GM12878 (cell line): Measurements from ENCODE around the gene SCUBE3. TPM values are rescaled to one million over a fixed set of nuclear protein-coding genes. Genes with fewer than 3 reads are reported as not detected.

Experiments used
- ATAC-seq: fragments of 200-7000 bp; cut with Tn5 transposase; 3 replicates; pipeline ENCODE4 v1.9.1; 2020; ENCODE audit warnings: mild to moderate bottlenecking, moderate library complexity
- BruUV-seq: library from RNA; stranded (reverse); fragments of 400-500 nt; replicated peaks from 2 replicates; lab custom pipeline; 2021; lab: Mats Ljungman, UMichigan
- CTCF ChIA-PET: fragments of 300-600 bp; sonication (Branson Sonifier 250); formaldehyde crosslinking; extraction: SDS; loops from one replicate; lab custom pipeline; 2021; ENCODE audit warnings: inconsistent platforms; lab: Yijun Ruan, JAX
- POLR2A ChIA-PET: fragments of 350-600 bp; formaldehyde crosslinking; extraction: SDS; loops from one replicate; lab custom pipeline; 2021; ENCODE audit warnings: inconsistent platforms; lab: Charles Lee
- RAD21 ChIA-PET: fragments of 300-600 bp; sonication (Branson Sonifier 250); formaldehyde crosslinking; loops from one replicate; lab custom pipeline; 2023; ENCODE audit warnings: antibody characterized with exemption; ENCODE audit not compliant: unreplicated experiment; lab: Charles Lee
- SMC1A ChIA-PET: fragments of 300-600 bp; sonication (Branson Sonifier 250); formaldehyde crosslinking; loops from one replicate; lab custom pipeline; 2023; ENCODE audit not compliant: unreplicated experiment, uncharacterized antibody; lab: Charles Lee
- DNase-seq: peaks from one replicate; pipeline ENCODE4 v3.0.0-alpha.2; 2011; ENCODE audit warnings: low read depth, low spot score
- FAIRE-seq: peaks from 3 replicates; lab custom pipeline; 2011; peaks lifted over from hg19 to GRCh38; lab: Jason Lieb, UNC
- H2AFZ ChIP-seq: 2 replicates; pipeline ENCODE4 v1.6.0; 2011; ENCODE audit warnings: low read depth, low read length, control low read depth; ENCODE audit not compliant: control insufficient read depth
- H3K27ac ChIP-seq: 2 replicates; pipeline ENCODE4 v1.5.1; 2011; ENCODE audit warnings: control low read depth; ENCODE audit not compliant: control insufficient read depth, insufficient read depth
- H3K27me3 ChIP-seq, 2 experiments: replicated peaks in 1 of 2; 2 replicates each; pipeline versions ENCODE4 v1.6.0 to v1.6.1; 2011; ENCODE audit warnings: low read length in 1 of 2; ENCODE audit not compliant: control insufficient read depth in 2 of 2, insufficient read depth in 2 of 2
- H3K36me3 ChIP-seq, 2 experiments: 2 replicates each; pipeline ENCODE4 v1.5.1; 2011; ENCODE audit warnings: low read length in 1 of 2; ENCODE audit not compliant: control insufficient read depth in 2 of 2, insufficient read depth in 2 of 2
- H3K4me1 ChIP-seq: 2 replicates; pipeline ENCODE4 v1.6.1; 2011; ENCODE audit warnings: mild to moderate bottlenecking, low read length, moderate library complexity, mixed read lengths; ENCODE audit not compliant: control insufficient read depth, insufficient read depth
- H3K4me2 ChIP-seq: 2 replicates; pipeline ENCODE4 v1.6.0; 2011; ENCODE audit warnings: control low read depth; ENCODE audit not compliant: control insufficient read depth, insufficient read depth
- H3K4me3 ChIP-seq: fragments of 200-600 bp; sonication (generic); 2 replicates; pipeline ENCODE4 v1.5.1; 2016
- H3K79me2 ChIP-seq: 2 replicates; pipeline ENCODE4 v1.6.0; 2011; ENCODE audit warnings: low read length; ENCODE audit not compliant: control insufficient read depth, insufficient read depth
- H3K9ac ChIP-seq: 2 replicates; pipeline ENCODE4 v1.8.0; 2011; ENCODE audit warnings: low read length, control low read depth, mixed read lengths; ENCODE audit not compliant: control insufficient read depth, insufficient read depth
- H3K9me3 ChIP-seq: replicated peaks from 3 replicates; pipeline ENCODE4 v1.5.1; 2011; ENCODE audit warnings: mild to moderate bottlenecking, low read length; ENCODE audit not compliant: control insufficient read depth, insufficient read depth
- H4K20me1 ChIP-seq: 2 replicates; pipeline ENCODE4 v1.6.0; 2011; ENCODE audit not compliant: control insufficient read depth, insufficient read depth
- CBX5 ChIP-seq: sonication (generic); IDR thresholded peaks from 2 replicates; pipeline ENCODE4 v1.6.1; 2016; ENCODE audit warnings: low read depth, moderate library complexity, mild to moderate bottlenecking, inconsistent platforms
- EED ChIP-seq: sonication (generic); IDR thresholded peaks from 2 replicates; pipeline ENCODE4 v1.6.1; 2016; ENCODE audit warnings: antibody characterized with exemption, low read depth
- MYC ChIP-seq: IDR thresholded peaks from 2 replicates; pipeline ENCODE4 v1.6.1; 2011; ENCODE audit warnings: mild to moderate bottlenecking, low read length, moderate library complexity, inconsistent platforms; ENCODE audit not compliant: insufficient read depth, insufficient replicate concordance, insufficient read length, severe bottlenecking
- SUPT20H ChIP-seq: IDR thresholded peaks from 2 replicates; pipeline ENCODE4 v1.6.1; 2011; ENCODE audit warnings: low read depth, mild to moderate bottlenecking, low read length, moderate library complexity, borderline replicate concordance; ENCODE audit not compliant: control insufficient read depth
- TAF1 ChIP-seq: IDR thresholded peaks from 2 replicates; pipeline ENCODE4 v1.6.1; 2011; ENCODE audit warnings: mild to moderate bottlenecking, low read depth, low read length, borderline replicate concordance
- ZNF217 ChIP-seq: fragments of 450-650 bp; IDR thresholded peaks from 2 replicates; pipeline ENCODE4 v1.6.1; 2017; ENCODE audit warnings: antibody characterized with exemption, mild to moderate bottlenecking
- ZNF24 ChIP-seq: fragments of 450-650 bp; IDR thresholded peaks from 2 replicates; pipeline ENCODE4 v1.6.1; 2017; ENCODE audit warnings: antibody characterized with exemption, mild to moderate bottlenecking
- ZNF384 ChIP-seq: IDR thresholded peaks from 2 replicates; pipeline ENCODE4 v1.6.1; 2012; ENCODE audit warnings: low read depth, mild to moderate bottlenecking, low read length, improper control_type of control experiment, borderline replicate concordance
- WGBS: methylation state at CpG from one replicate; pipeline ENCODE4 v1.1.6; 2016; ENCODE audit warnings: low lambda C conversion rate; ENCODE audit not compliant: insufficient replicate concordance, insufficient coverage; ENCODE audit errors: missing lambda C conversion rate; 5-methylcytosine and 5-hydroxymethylcytosine counted together
- in situ Hi-C: fragments of 300-500 bp; cut with MboI; formaldehyde crosslinking; loops from 9 replicates; pipeline ENCODE4 v1.14.3; 2018; ENCODE audit warnings: mixed read lengths
- intact Hi-C: fragments of 100-400 bp; cut with micrococcal nuclease; formaldehyde crosslinking; loops from one replicate; pipeline ENCODE4 v1.14.2; 2022; ENCODE audit not compliant: unreplicated experiment
- polyA plus RNA-seq, 11 experiments: library from polyadenylated mRNA; depleted of rRNA in 4 of 11; unstranded in 6 of 11; stranded (reverse) in 5 of 11; fragments of >200 nt; fragmentation: Nextera tagmentation in 4 of 11; fragmentation: Illumina TruSeq in 1 of 11; extraction: Ambion mirVana in 4 of 11; extraction: Trizol in 1 of 11; gene quantifications; 1 replicate in 1 of 11; 2 replicates in 10 of 11; pipeline versions ENCODE4 v1.2.1 to v1.2.3, GENCODE V29; 2011 to 2016; ENCODE audit warnings: inconsistent platforms in 2 of 11, missing spikeins in 2 of 11, low read depth in 1 of 11
- total RNA-seq, 4 experiments: library from RNA; depleted of rRNA in 3 of 4; stranded (reverse); fragments of >200 nt in 3 of 4; fragmentation: Illumina TruSeq in 1 of 4; extraction: Trizol in 1 of 4; gene quantifications; 2 replicates each; pipeline versions ENCODE4 v1.2.1 to v1.2.3, GENCODE V29; 2013 to 2021
- TF ChIP-seq, protein P1 (sequence below): IDR thresholded peaks from 2 replicates; pipeline ENCODE4 v1.6.1; 2011; ENCODE audit warnings: low read depth, mild to moderate bottlenecking, low read length, moderate library complexity, borderline replicate concordance; ENCODE audit errors: extremely low read depth
- TF ChIP-seq, protein P2 (sequence below): IDR thresholded peaks from 2 replicates; pipeline ENCODE4 v1.6.1; 2012; ENCODE audit warnings: low read length, inconsistent platforms

Gene SCUBE3
- total and polyA plus RNA-seq, 10 of the 15 experiments (the other 5 are each of a cell fraction or from before 2014, with no cell fraction given), result under 0.01 to 0.20 (median 0.07) TPM; not detected in 4

DNA sequence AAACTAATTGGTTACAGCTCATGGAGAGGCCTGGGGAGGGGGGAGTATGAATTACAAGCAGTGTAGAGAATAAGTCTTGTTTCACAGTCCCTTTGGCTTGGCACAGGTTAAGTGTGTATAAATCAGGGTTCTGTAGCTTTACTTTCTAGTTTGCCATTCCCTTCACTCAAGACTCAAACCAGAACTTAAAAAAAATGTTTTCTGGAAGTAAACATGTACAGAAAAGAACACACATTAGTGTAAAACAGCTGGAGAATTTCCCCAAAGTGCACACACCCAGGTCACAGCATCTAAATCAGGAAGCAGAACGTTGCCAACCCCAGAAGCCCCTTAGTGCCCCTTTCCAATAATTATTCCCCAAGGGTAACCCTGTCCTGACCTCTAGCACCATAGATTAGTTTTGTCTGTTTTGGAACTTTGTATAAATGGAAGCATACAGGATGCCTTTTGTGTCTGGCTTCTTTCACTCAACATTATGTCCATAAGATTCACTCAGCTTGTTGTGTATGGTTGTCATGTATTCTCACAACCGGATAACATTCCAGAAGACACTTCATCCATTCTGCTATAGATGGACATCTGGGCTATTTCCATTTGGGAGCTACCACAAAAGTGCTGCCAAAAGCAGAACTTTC lies 33.7 kb upstream of the SCUBE3 start:
- ChIA-PET SMC1A (interaction anchor here (0.7 to 1.5 kb wide), 3 partner anchors 33 to 193 kb away, joined by 3 to 7 read pairs (median 3); no protein-coding TSS in a partner anchor), POLR2A (interaction anchor here (0.5 to 0.6 kb wide), 2 partner anchors 134 to 650 kb away, joined by 6 read pairs; no protein-coding TSS in a partner anchor), CTCF (interaction anchor here (0.5 to 3.0 kb wide), 13 partner anchors 9 to 765 kb away, joined by 3 to 12 read pairs (median 3); no protein-coding TSS in a partner anchor), RAD21 (interaction anchor here (0.8 kb wide), 1 partner anchor 40 kb away, joined by 3 read pairs; no protein-coding TSS in a partner anchor)
- ATAC-seq (peak; percentile 12; the same call in 1 of the 3 replicates), FAIRE-seq (no peak), DNase-seq (no peak)
- Histone ChIP-seq H3K79me2 (no peaks in the 10 kb centered on the region), H3K4me2 (no peak overlapping the region), H3K4me3 (no peak overlapping the region), H3K4me1 (peaks cover 14% of the 10 kb centered on the region), H3K27me3 (no peaks in the 10 kb centered on the region), H4K20me1 (no peaks in the 10 kb centered on the region), H2AFZ (no peak overlapping the region), H3K27ac (no peak overlapping the region), H3K9me3 (no peaks in the 10 kb centered on the region), H3K36me3 (no peaks in the 10 kb centered on the region), H3K9ac (no peak overlapping the region)
- no TSS peak for BruUV-seq
- TF ChIP-seq CBX5, result no peak
- TF ChIP-seq EED, result no peak
- no peak for TF ChIP-seq MYC
- no peak for TF ChIP-seq ZNF217
- TF ChIP-seq ZNF24, result no peak
- TF ChIP-seq, protein P1, sequence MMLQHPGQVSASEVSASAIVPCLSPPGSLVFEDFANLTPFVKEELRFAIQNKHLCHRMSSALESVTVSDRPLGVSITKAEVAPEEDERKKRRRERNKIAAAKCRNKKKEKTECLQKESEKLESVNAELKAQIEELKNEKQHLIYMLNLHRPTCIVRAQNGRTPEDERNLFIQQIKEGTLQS, result no peak
- TF ChIP-seq, protein P2, sequence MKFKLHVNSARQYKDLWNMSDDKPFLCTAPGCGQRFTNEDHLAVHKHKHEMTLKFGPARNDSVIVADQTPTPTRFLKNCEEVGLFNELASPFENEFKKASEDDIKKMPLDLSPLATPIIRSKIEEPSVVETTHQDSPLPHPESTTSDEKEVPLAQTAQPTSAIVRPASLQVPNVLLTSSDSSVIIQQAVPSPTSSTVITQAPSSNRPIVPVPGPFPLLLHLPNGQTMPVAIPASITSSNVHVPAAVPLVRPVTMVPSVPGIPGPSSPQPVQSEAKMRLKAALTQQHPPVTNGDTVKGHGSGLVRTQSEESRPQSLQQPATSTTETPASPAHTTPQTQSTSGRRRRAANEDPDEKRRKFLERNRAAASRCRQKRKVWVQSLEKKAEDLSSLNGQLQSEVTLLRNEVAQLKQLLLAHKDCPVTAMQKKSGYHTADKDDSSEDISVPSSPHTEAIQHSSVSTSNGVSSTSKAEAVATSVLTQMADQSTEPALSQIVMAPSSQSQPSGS, result no peak
- no peak for TF ChIP-seq TAF1
- no peak for TF ChIP-seq SUPT20H
- TF ChIP-seq ZNF384, result no peak
- intact Hi-C loops, result loop anchor here (2.0 kb wide), 1 partner anchor 33 kb away; no protein-coding TSS in a partner anchor
- 48% methylated on average over 2 of the region's 2 CpGs for WGBS
- in situ Hi-C loops, result no loop called here
